HG02642 (cell line): ENCODE measurements around the gene NACC2.
A peak's percentile ranks its signal among the peaks of the same experiment; 100 is the strongest.
"Not testable (repeated sequence)": the region's sequence is repeated elsewhere in the genome, so short reads cannot be mapped to it uniquely, and the experiment has no call there.

ENCODE experiments used
- ATAC-seq: cut with Tn5 transposase; IDR thresholded peaks from one replicate; pipeline ENCODE4 v1.9.1; 2021; ENCODE audit warnings: mild to moderate bottlenecking; ENCODE audit not compliant: unreplicated experiment, poor library complexity

The NACC2 gene

GRCh38 chr9:135970128-135970815 is 124.8 kb downstream of the NACC2 start:
- ATAC-seq, result no peak

GRCh38 chr9:135969064-135969683 is 125.9 kb downstream of the NACC2 start:
- ATAC-seq, result no peak

- ATAC-seq, result no peak
Observed at GRCh38 chr9:135968601-135969000, 126.5 kb downstream of the NACC2 start.

- ATAC-seq, result no peak
Observed at GRCh38 chr9:135968083-135968476, 127.0 kb downstream of the NACC2 start.

- not testable (repeated sequence) for ATAC-seq
Observed at GRCh38 chr9:135966916-135967260, 128.2 kb downstream of the NACC2 start.

GRCh38 chr9:135965124-135965756 is 129.8 kb downstream of the NACC2 start:
- no peak for ATAC-seq

- no peak for ATAC-seq
Observed at GRCh38 chr9:135963938-135964337, 131.2 kb downstream of the NACC2 start.

GRCh38 chr9:135963338-135963737 is 131.8 kb downstream of the NACC2 start:
- no peak for ATAC-seq

- no peak for ATAC-seq
Observed at GRCh38 chr9:135962696-135963307, 132.3 kb downstream of the NACC2 start.

GRCh38 chr9:135961811-135962695 is 133.0 kb downstream of the NACC2 start:
- no peak for ATAC-seq

GRCh38 chr9:135961277-135961715 is 133.8 kb downstream of the NACC2 start, which contains the start of gene UBAC1:
TSS of gene UBAC1 (minus strand) at chr9:135961373. CDS start at chr9:135961162, 211 bp downstream.
- ATAC-seq, result peak; percentile 88

- ATAC-seq, result peak; percentile 29
Observed at GRCh38 chr9:135960411-135961276, 134.4 kb downstream of the NACC2 start.

GRCh38 chr9:135959814-135960213 is 135.3 kb downstream of the NACC2 start:
- no peak for ATAC-seq

GRCh38 chr9:135958485-135958884 is 136.6 kb downstream of the NACC2 start:
- ATAC-seq, result no peak

GRCh38 chr9:135957431-135957830 is 137.7 kb downstream of the NACC2 start:
- ATAC-seq, result no peak

GRCh38 chr9:135956802-135957174 is 138.3 kb downstream of the NACC2 start:
- ATAC-seq, result no peak
